GM12878 (cell line): ENCODE results near the gene FERMT1. TPM values are rescaled to one million over a fixed set of nuclear protein-coding genes. Genes with fewer than 3 reads are reported as not detected.

Source experiments
- ATAC-seq: fragments of 200-7000 bp; cut with Tn5 transposase; 3 replicates; pipeline ENCODE4 v1.9.1; 2020; ENCODE audit warnings: mild to moderate bottlenecking, moderate library complexity
- BruUV-seq: library from RNA; stranded (reverse); fragments of 400-500 nt; replicated peaks from 2 replicates; lab custom pipeline; 2021; lab: Mats Ljungman, UMichigan
- CTCF ChIA-PET: fragments of 300-600 bp; sonication (Branson Sonifier 250); formaldehyde crosslinking; extraction: SDS; loops from one replicate; lab custom pipeline; 2021; ENCODE audit warnings: inconsistent platforms; lab: Yijun Ruan, JAX
- POLR2A ChIA-PET: fragments of 350-600 bp; formaldehyde crosslinking; extraction: SDS; loops from one replicate; lab custom pipeline; 2021; ENCODE audit warnings: inconsistent platforms; lab: Charles Lee
- RAD21 ChIA-PET: fragments of 300-600 bp; sonication (Branson Sonifier 250); formaldehyde crosslinking; loops from one replicate; lab custom pipeline; 2023; ENCODE audit warnings: antibody characterized with exemption; ENCODE audit not compliant: unreplicated experiment; lab: Charles Lee
- SMC1A ChIA-PET: fragments of 300-600 bp; sonication (Branson Sonifier 250); formaldehyde crosslinking; loops from one replicate; lab custom pipeline; 2023; ENCODE audit not compliant: unreplicated experiment, uncharacterized antibody; lab: Charles Lee
- DNase-seq: peaks from one replicate; pipeline ENCODE4 v3.0.0-alpha.2; 2011; ENCODE audit warnings: low read depth, low spot score
- FAIRE-seq: peaks from 3 replicates; lab custom pipeline; 2011; peaks lifted over from hg19 to GRCh38; lab: Jason Lieb, UNC
- H2AFZ ChIP-seq: 2 replicates; pipeline ENCODE4 v1.6.0; 2011; ENCODE audit warnings: low read depth, low read length, control low read depth; ENCODE audit not compliant: control insufficient read depth
- H3K27ac ChIP-seq: 2 replicates; pipeline ENCODE4 v1.5.1; 2011; ENCODE audit warnings: control low read depth; ENCODE audit not compliant: control insufficient read depth, insufficient read depth
- H3K27me3 ChIP-seq, 2 experiments: replicated peaks in 1 of 2; 2 replicates each; pipeline versions ENCODE4 v1.6.0 to v1.6.1; 2011; ENCODE audit warnings: low read length in 1 of 2; ENCODE audit not compliant: control insufficient read depth in 2 of 2, insufficient read depth in 2 of 2
- H3K36me3 ChIP-seq, 2 experiments: 2 replicates each; pipeline ENCODE4 v1.5.1; 2011; ENCODE audit warnings: low read length in 1 of 2; ENCODE audit not compliant: control insufficient read depth in 2 of 2, insufficient read depth in 2 of 2
- H3K4me1 ChIP-seq: 2 replicates; pipeline ENCODE4 v1.6.1; 2011; ENCODE audit warnings: mild to moderate bottlenecking, low read length, moderate library complexity, mixed read lengths; ENCODE audit not compliant: control insufficient read depth, insufficient read depth
- H3K4me2 ChIP-seq: 2 replicates; pipeline ENCODE4 v1.6.0; 2011; ENCODE audit warnings: control low read depth; ENCODE audit not compliant: control insufficient read depth, insufficient read depth
- H3K4me3 ChIP-seq: fragments of 200-600 bp; sonication (generic); 2 replicates; pipeline ENCODE4 v1.5.1; 2016
- H3K79me2 ChIP-seq: 2 replicates; pipeline ENCODE4 v1.6.0; 2011; ENCODE audit warnings: low read length; ENCODE audit not compliant: control insufficient read depth, insufficient read depth
- H3K9ac ChIP-seq: 2 replicates; pipeline ENCODE4 v1.8.0; 2011; ENCODE audit warnings: low read length, control low read depth, mixed read lengths; ENCODE audit not compliant: control insufficient read depth, insufficient read depth
- H3K9me3 ChIP-seq: replicated peaks from 3 replicates; pipeline ENCODE4 v1.5.1; 2011; ENCODE audit warnings: mild to moderate bottlenecking, low read length; ENCODE audit not compliant: control insufficient read depth, insufficient read depth
- H4K20me1 ChIP-seq: 2 replicates; pipeline ENCODE4 v1.6.0; 2011; ENCODE audit not compliant: control insufficient read depth, insufficient read depth
- ATF7 ChIP-seq: fragments of 450-650 bp; IDR thresholded peaks from 2 replicates; pipeline ENCODE4 v1.6.1; 2016; ENCODE audit warnings: low read depth, mild to moderate bottlenecking
- EED ChIP-seq: sonication (generic); IDR thresholded peaks from 2 replicates; pipeline ENCODE4 v1.6.1; 2016; ENCODE audit warnings: antibody characterized with exemption, low read depth
- KAT2A ChIP-seq: conservative IDR thresholded peaks from 2 replicates; pipeline ENCODE4 v1.6.1; 2011; ENCODE audit warnings: low read depth, low read length; ENCODE audit not compliant: control insufficient read depth
- MTA2 ChIP-seq: fragments of 450-650 bp; IDR thresholded peaks from 2 replicates; pipeline ENCODE4 v1.6.1; 2016; ENCODE audit warnings: low read depth, mild to moderate bottlenecking, moderate library complexity
- PAX8 ChIP-seq: fragments of 450-650 bp; IDR thresholded peaks from 2 replicates; pipeline ENCODE4 v1.6.1; 2017; ENCODE audit warnings: mild to moderate bottlenecking, moderate library complexity
- POLR2AphosphoS5 ChIP-seq: IDR thresholded peaks from 2 replicates; pipeline ENCODE4 v1.6.1; 2011; ENCODE audit warnings: mild to moderate bottlenecking, low read length, inconsistent platforms
- RBBP5 ChIP-seq: fragments of 200-600 bp; sonication (generic); conservative IDR thresholded peaks from 2 replicates; pipeline ENCODE4 v1.6.1; 2016
- SREBF2 ChIP-seq: IDR thresholded peaks from 2 replicates; pipeline ENCODE4 v1.6.1; 2012; ENCODE audit warnings: mild to moderate bottlenecking, low read length
- SRF ChIP-seq, 2 experiments: IDR thresholded peaks; 2 replicates each; pipeline ENCODE4 v1.6.1; 2011; ENCODE audit warnings: low read depth in 2 of 2, low read length in 2 of 2, mild to moderate bottlenecking in 1 of 2, moderate library complexity in 1 of 2
- SUZ12 ChIP-seq: fragments of 200-600 bp; sonication (generic); IDR thresholded peaks from one replicate; pipeline ENCODE4 v1.6.1; 2018; ENCODE audit warnings: antibody characterized with exemption, mild to moderate bottlenecking; ENCODE audit not compliant: unreplicated experiment
- WGBS: methylation state at CpG from one replicate; pipeline ENCODE4 v1.1.6; 2016; ENCODE audit warnings: low lambda C conversion rate; ENCODE audit not compliant: insufficient replicate concordance, insufficient coverage; ENCODE audit errors: missing lambda C conversion rate; 5-methylcytosine and 5-hydroxymethylcytosine counted together
- in situ Hi-C: fragments of 300-500 bp; cut with MboI; formaldehyde crosslinking; loops from 9 replicates; pipeline ENCODE4 v1.14.3; 2018; ENCODE audit warnings: mixed read lengths
- intact Hi-C: fragments of 100-400 bp; cut with micrococcal nuclease; formaldehyde crosslinking; loops from one replicate; pipeline ENCODE4 v1.14.2; 2022; ENCODE audit not compliant: unreplicated experiment
- polyA plus RNA-seq, 11 experiments: library from polyadenylated mRNA; depleted of rRNA in 4 of 11; unstranded in 6 of 11; stranded (reverse) in 5 of 11; fragments of >200 nt; fragmentation: Nextera tagmentation in 4 of 11; fragmentation: Illumina TruSeq in 1 of 11; extraction: Ambion mirVana in 4 of 11; extraction: Trizol in 1 of 11; gene quantifications; 1 replicate in 1 of 11; 2 replicates in 10 of 11; pipeline versions ENCODE4 v1.2.1 to v1.2.3, GENCODE V29; 2011 to 2016; ENCODE audit warnings: inconsistent platforms in 2 of 11, missing spikeins in 2 of 11, low read depth in 1 of 11
- total RNA-seq, 4 experiments: library from RNA; depleted of rRNA in 3 of 4; stranded (reverse); fragments of >200 nt in 3 of 4; fragmentation: Illumina TruSeq in 1 of 4; extraction: Trizol in 1 of 4; gene quantifications; 2 replicates each; pipeline versions ENCODE4 v1.2.1 to v1.2.3, GENCODE V29; 2013 to 2021
- TF ChIP-seq, protein P1 (sequence below): fragments of 450-650 bp; formaldehyde crosslinking; IDR thresholded peaks from 2 replicates; pipeline ENCODE4 v1.4.0; 2022; ENCODE audit warnings: mild to moderate bottlenecking, moderate library complexity
- TF ChIP-seq, protein P2 (sequence below): fragments of 450-650 bp; formaldehyde crosslinking; IDR thresholded peaks from 2 replicates; pipeline ENCODE4 v1.4.0; 2020; ENCODE audit warnings: mild to moderate bottlenecking, moderate library complexity
- TF ChIP-seq, protein P3 (sequence below): IDR thresholded peaks from 2 replicates; pipeline ENCODE4 v1.6.1; 2012; ENCODE audit warnings: low read depth, low read length, improper control_type of control experiment
- TF ChIP-seq, protein P4 (sequence below): fragments of 450-650 bp; IDR thresholded peaks from 2 replicates; pipeline ENCODE4 v1.6.1; 2018; ENCODE audit warnings: borderline replicate concordance, mild to moderate bottlenecking; ENCODE audit not compliant: partially characterized antibody

FERMT1 gene
- total and polyA plus RNA-seq, 10 of the 15 experiments (the other 5 are each of a cell fraction or from before 2014, with no cell fraction given): 0.04 to 3.1 (median 0.45) TPM

DNA sequence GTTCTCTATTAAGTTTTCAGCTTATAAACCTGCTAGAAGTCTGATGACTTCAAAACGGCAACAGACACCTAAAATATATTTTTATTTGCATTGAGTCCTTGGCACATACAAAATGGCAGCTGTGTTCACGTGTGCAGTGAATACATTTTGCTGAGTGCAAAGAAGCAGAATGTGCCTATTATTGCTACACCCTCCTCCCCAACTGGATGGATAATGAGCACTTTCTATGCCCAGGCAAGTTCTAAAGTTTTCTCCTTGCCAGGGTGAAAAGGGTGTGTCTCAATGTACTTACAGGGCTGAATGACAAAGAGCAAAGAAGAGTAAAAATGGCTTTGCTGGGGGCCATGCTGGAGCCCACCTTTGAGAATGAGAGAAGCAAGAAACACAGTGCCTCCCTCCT lies 4.0 kb upstream of the FERMT1 start (continued):
- TF ChIP-seq POLR2AphosphoS5: no peak
- no peak for TF ChIP-seq KAT2A

DNA sequence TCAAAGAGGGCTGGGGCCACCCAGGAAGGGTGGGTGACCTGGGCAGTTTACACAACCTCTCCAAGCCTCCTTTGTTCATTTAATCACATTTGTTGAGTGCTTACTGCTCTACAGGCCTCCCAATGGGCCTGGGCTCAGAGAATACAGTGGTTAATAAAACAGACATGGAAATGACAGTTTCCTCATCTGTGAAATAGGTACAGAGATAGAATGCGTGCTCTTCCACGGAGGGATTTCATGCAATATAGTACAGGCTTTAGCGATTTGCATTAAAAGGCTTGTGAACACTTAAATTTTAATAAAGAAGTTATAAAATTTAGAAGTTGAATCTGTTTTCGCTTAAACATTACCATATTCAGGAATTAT lies 802 bp upstream of the FERMT1 start:
- H3K79me2 ChIP-seq: no peaks in the 10 kb centered on the region
- FAIRE-seq (no peak), DNase-seq (no peak), ATAC-seq (no peak)
- 64% methylated on average over 4 of the region's 4 CpGs for WGBS
- H3K9me3 ChIP-seq: no peaks in the 10 kb centered on the region
- H3K9ac ChIP-seq: no peak overlapping the region
- ChIA-PET RAD21 (no interaction called here), SMC1A (no interaction called here), CTCF (no interaction called here), POLR2A (interaction anchor here (0.9 kb wide), 1 partner anchor 11 kb away, joined by 3 read pairs; no protein-coding TSS in a partner anchor)
- no peaks in the 10 kb centered on the region for H4K20me1 ChIP-seq
- H3K4me1 ChIP-seq: no peaks in the 10 kb centered on the region; the same call in 1 of the 2 replicates
- H3K27ac ChIP-seq: no peak overlapping the region
- intact Hi-C loops: no loop called here
- in situ Hi-C loops: no loop called here
- peaks cover 1 to 17% of the 10 kb centered on the region in 2 experiments for H3K27me3 ChIP-seq
- no peak overlapping the region for H2AFZ ChIP-seq
- H3K4me3 ChIP-seq: no peak overlapping the region
- no peaks in the 10 kb centered on the region for H3K36me3 ChIP-seq
- no TSS peak for BruUV-seq
- no peak overlapping the region for H3K4me2 ChIP-seq
- no peak for TF ChIP-seq RBBP5
- TF ChIP-seq PAX8: no peak
- TF ChIP-seq, protein P1, sequence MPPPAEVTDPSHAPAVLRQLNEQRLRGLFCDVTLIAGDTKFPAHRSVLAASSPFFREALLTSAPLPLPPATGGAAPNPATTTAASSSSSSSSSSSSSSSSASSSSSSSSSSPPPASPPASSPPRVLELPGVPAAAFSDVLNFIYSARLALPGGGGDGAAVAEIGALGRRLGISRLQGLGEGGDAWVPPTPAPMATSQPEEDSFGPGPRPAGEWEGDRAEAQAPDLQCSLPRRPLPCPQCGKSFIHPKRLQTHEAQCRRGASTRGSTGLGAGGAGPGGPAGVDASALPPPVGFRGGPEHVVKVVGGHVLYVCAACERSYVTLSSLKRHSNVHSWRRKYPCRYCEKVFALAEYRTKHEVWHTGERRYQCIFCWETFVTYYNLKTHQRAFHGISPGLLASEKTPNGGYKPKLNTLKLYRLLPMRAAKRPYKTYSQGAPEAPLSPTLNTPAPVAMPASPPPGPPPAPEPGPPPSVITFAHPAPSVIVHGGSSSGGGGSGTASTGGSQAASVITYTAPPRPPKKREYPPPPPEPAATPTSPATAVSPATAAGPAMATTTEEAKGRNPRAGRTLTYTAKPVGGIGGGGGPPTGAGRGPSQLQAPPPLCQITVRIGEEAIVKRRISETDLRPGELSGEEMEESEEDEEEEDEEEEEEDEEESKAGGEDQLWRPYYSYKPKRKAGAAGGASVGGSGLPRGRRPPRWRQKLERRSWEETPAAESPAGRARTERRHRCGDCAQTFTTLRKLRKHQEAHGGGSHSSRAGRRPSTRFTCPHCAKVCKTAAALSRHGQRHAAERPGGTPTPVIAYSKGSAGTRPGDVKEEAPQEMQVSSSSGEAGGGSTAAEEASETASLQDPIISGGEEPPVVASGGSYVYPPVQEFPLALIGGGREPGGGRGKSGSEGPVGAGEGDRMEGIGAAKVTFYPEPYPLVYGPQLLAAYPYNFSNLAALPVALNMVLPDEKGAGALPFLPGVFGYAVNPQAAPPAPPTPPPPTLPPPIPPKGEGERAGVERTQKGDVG (CRISPR knock-in tag): no peak
- TF ChIP-seq, protein P2, sequence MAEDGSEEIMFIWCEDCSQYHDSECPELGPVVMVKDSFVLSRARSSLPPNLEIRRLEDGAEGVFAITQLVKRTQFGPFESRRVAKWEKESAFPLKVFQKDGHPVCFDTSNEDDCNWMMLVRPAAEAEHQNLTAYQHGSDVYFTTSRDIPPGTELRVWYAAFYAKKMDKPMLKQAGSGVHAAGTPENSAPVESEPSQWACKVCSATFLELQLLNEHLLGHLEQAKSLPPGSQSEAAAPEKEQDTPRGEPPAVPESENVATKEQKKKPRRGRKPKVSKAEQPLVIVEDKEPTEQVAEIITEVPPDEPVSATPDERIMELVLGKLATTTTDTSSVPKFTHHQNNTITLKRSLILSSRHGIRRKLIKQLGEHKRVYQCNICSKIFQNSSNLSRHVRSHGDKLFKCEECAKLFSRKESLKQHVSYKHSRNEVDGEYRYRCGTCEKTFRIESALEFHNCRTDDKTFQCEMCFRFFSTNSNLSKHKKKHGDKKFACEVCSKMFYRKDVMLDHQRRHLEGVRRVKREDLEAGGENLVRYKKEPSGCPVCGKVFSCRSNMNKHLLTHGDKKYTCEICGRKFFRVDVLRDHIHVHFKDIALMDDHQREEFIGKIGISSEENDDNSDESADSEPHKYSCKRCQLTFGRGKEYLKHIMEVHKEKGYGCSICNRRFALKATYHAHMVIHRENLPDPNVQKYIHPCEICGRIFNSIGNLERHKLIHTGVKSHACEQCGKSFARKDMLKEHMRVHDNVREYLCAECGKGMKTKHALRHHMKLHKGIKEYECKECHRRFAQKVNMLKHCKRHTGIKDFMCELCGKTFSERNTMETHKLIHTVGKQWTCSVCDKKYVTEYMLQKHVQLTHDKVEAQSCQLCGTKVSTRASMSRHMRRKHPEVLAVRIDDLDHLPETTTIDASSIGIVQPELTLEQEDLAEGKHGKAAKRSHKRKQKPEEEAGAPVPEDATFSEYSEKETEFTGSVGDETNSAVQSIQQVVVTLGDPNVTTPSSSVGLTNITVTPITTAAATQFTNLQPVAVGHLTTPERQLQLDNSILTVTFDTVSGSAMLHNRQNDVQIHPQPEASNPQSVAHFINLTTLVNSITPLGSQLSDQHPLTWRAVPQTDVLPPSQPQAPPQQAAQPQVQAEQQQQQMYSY (CRISPR knock-in tag): no peak
- TF ChIP-seq, protein P3, sequence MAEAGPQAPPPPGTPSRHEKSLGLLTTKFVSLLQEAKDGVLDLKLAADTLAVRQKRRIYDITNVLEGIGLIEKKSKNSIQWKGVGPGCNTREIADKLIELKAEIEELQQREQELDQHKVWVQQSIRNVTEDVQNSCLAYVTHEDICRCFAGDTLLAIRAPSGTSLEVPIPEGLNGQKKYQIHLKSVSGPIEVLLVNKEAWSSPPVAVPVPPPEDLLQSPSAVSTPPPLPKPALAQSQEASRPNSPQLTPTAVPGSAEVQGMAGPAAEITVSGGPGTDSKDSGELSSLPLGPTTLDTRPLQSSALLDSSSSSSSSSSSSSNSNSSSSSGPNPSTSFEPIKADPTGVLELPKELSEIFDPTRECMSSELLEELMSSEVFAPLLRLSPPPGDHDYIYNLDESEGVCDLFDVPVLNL: no peak
- no peak for TF ChIP-seq MTA2
- no peak for TF ChIP-seq SUZ12
- TF ChIP-seq SRF (IDR thresholded peaks at IDR 0.05; ENCODE audit: low read depth in 2 of 2, low read length in 2 of 2): no peak
- TF ChIP-seq SREBF2: no peak
- TF ChIP-seq, protein P4, sequence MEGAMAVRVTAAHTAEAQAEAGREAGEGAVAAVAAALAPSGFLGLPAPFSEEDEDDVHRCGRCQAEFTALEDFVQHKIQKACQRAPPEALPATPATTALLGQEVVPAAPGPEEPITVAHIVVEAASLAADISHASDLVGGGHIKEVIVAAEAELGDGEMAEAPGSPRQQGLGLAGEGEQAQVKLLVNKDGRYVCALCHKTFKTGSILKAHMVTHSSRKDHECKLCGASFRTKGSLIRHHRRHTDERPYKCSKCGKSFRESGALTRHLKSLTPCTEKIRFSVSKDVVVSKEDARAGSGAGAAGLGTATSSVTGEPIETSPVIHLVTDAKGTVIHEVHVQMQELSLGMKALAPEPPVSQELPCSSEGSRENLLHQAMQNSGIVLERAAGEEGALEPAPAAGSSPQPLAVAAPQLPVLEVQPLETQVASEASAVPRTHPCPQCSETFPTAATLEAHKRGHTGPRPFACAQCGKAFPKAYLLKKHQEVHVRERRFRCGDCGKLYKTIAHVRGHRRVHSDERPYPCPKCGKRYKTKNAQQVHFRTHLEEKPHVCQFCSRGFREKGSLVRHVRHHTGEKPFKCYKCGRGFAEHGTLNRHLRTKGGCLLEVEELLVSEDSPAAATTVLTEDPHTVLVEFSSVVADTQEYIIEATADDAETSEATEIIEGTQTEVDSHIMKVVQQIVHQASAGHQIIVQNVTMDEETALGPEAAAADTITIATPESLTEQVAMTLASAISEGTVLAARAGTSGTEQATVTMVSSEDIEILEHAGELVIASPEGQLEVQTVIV: no peak
- TF ChIP-seq ATF7: no peak
- no peak for TF ChIP-seq EED
